ENCODE results near the gene RCOR3. TPM values are rescaled to one million over a fixed set of nuclear protein-coding genes. Genes with fewer than 3 reads are reported as not detected.

RCOR3 gene
- total and polyA plus RNA-seq, 2 experiments from 2014 or later = 35.2 to 36.6 TPM

- no peak for TF ChIP-seq CTCF (IDR thresholded peaks at IDR 0.05; ENCODE audit: low read depth, low read length)
Observed at GRCh38 chr1:211341999-211342398, 82.8 kb downstream of the RCOR3 start.

GRCh38 chr1:211343607-211344006 is 84.4 kb downstream of the RCOR3 start:
- no peaks in the 10 kb centered on the region for H3K27me3 ChIP-seq
- DNase-seq (ENCODE audit: low read depth in 1 of 2, low spot score in 1 of 2) = no peak
- H3K4me1 ChIP-seq (ENCODE audit: low read depth) = no peaks in the 10 kb centered on the region
- TF ChIP-seq CTCF (IDR thresholded peaks at IDR 0.05; ENCODE audit: low read depth, low read length) = no peak
- H3K4me3 ChIP-seq = no peak overlapping the region
- H3K27ac ChIP-seq = no peak overlapping the region
- no peaks in the 10 kb centered on the region for H3K9me3 ChIP-seq (ENCODE audit: low read depth)
- no peaks in the 10 kb centered on the region for H3K36me3 ChIP-seq

More at GRCh38 chr1:211341999-211342398, 82.8 kb downstream of the RCOR3 start:
- Histone ChIP-seq H3K27ac (no peak overlapping the region), H3K9me3 (ENCODE audit: low read depth) (no peaks in the 10 kb centered on the region), H3K4me1 (ENCODE audit: low read depth) (no peaks in the 10 kb centered on the region), H3K4me3 (no peak overlapping the region), H3K27me3 (no peaks in the 10 kb centered on the region), H3K36me3 (no peaks in the 10 kb centered on the region)
- no peak for DNase-seq (ENCODE audit: low read depth in 1 of 2, low spot score in 1 of 2)

- TF ChIP-seq CTCF (IDR thresholded peaks at IDR 0.05; ENCODE audit: low read depth, low read length) = no peak
- H3K27me3 ChIP-seq = no peaks in the 10 kb centered on the region
- no peaks in the 10 kb centered on the region for H3K4me1 ChIP-seq (ENCODE audit: low read depth)
Observed at GRCh38 chr1:211344152-211344618, 85.0 kb downstream of the RCOR3 start.

GRCh38 chr1:211345719-211346118 is 86.6 kb downstream of the RCOR3 start:
- no peaks in the 10 kb centered on the region for H3K4me1 ChIP-seq (ENCODE audit: low read depth)
- peak in 1 of 2 donors; percentile 37 for DNase-seq (ENCODE audit: low read depth in 1 of 2, low spot score in 1 of 2)

More at GRCh38 chr1:211344152-211344618, 85.0 kb downstream of the RCOR3 start:
- peak in 1 of 2 donors; percentile 28 for DNase-seq (ENCODE audit: low read depth in 1 of 2, low spot score in 1 of 2)
- Histone ChIP-seq H3K4me3 (no peak overlapping the region), H3K27ac (no peak overlapping the region), H3K36me3 (no peaks in the 10 kb centered on the region), H3K9me3 (ENCODE audit: low read depth) (no peaks in the 10 kb centered on the region)

GRCh38 chr1:211347077-211347844 is 88.1 kb downstream of the RCOR3 start:
- H3K27me3 ChIP-seq = no peaks in the 10 kb centered on the region
- no peak for TF ChIP-seq CTCF (IDR thresholded peaks at IDR 0.05; ENCODE audit: low read depth, low read length)
- no peak overlapping the region for H3K27ac ChIP-seq
- H3K36me3 ChIP-seq = no peaks in the 10 kb centered on the region
- H3K4me3 ChIP-seq = no peak overlapping the region
- no peaks in the 10 kb centered on the region for H3K4me1 ChIP-seq (ENCODE audit: low read depth)
- H3K9me3 ChIP-seq (ENCODE audit: low read depth) = no peaks in the 10 kb centered on the region
- DNase-seq (ENCODE audit: low read depth in 1 of 2, low spot score in 1 of 2) = no peak

More at GRCh38 chr1:211345719-211346118, 86.6 kb downstream of the RCOR3 start:
- Histone ChIP-seq H3K27me3 (no peaks in the 10 kb centered on the region), H3K9me3 (ENCODE audit: low read depth) (no peaks in the 10 kb centered on the region), H3K36me3 (no peaks in the 10 kb centered on the region), H3K27ac (no peak overlapping the region), H3K4me3 (no peak overlapping the region)
- no peak for TF ChIP-seq CTCF (IDR thresholded peaks at IDR 0.05; ENCODE audit: low read depth, low read length)
